HG02840 (cell line): ENCODE results near the gene SLC5A7.

Source experiments
- ATAC-seq: cut with Tn5 transposase; IDR thresholded peaks from one replicate; pipeline ENCODE4 v1.9.1; 2021; ENCODE audit warnings: mild to moderate bottlenecking, moderate library complexity, moderate number of reproducible peaks; ENCODE audit not compliant: unreplicated experiment, low FRiP score

Gene SLC5A7

DNA sequence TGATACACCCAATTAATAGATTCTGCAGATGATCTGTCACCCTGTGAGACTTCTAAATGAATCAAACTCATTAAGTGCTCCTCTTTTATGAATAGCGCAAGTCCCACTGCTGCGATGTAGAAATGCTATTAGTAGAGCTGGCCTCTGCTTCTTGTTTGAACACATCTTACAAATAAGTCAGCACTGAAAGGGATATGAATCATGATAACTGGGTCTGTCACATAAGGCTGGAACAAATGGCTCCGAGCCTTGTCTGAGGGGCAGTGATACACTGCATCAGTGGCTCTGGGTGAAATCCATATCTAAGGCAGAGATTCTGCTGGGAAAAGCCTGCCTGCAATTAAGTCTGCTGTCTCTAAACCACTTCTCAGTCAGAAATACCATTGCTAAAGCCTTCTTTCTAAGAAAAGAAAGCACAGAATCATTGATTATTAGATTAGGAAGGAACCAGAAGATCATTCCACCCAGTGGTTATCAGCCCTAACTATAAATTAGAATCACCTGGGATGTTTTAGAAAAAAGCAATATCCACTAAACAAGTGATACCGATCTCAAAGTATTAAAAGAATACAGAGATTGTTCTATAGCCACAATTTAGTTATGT is 75.2 kb downstream of the SLC5A7 start:
- no peak for ATAC-seq
